ENCODE results near the gene HLA-DRA. TPM values are rescaled to one million over a fixed set of nuclear protein-coding genes. Genes with fewer than 3 reads are reported as not detected.

HLA-DRA gene
- total RNA-seq (100 to 1,000 TPM in 1 of 4 donors, 10 to 100 TPM in 3; 79.4 to 139 (median 88.9) TPM), polyA plus RNA-seq (66.7 TPM)
- long read RNA-seq, donor 1, transcript HLA-DRA-202 (5 exons, 1,280 nt): major isoform, 28 of 30 reads
- long read RNA-seq, donor 1, partial matches to known transcripts: 2 of 30 reads
- long read RNA-seq, donor 1, other reads (novel, unspliced or antisense): 0 of 30 reads
- long read RNA-seq, donor 2, transcript HLA-DRA-202 (5 exons, 1,280 nt): major isoform, 36 of 40 reads
- long read RNA-seq, donor 2, partial matches to known transcripts: 2 of 40 reads
- long read RNA-seq, donor 2, other reads (novel, unspliced or antisense): 2 of 40 reads
- long read RNA-seq, donor 3, transcript HLA-DRA-202 (5 exons, 1,280 nt): major isoform, 50 of 54 reads
- long read RNA-seq, donor 3, partial matches to known transcripts: 0 of 54 reads
- long read RNA-seq, donor 3, other reads (novel, unspliced or antisense): 4 of 54 reads
- long read RNA-seq, donor 4, transcript HLA-DRA-202 (5 exons, 1,280 nt): major isoform, 19 of 20 reads
- long read RNA-seq, donor 4, partial matches to known transcripts: 1 of 20 reads
- long read RNA-seq, donor 4, other reads (novel, unspliced or antisense): 0 of 20 reads

- WGBS: 31% methylated on average over 9 of the region's 9 CpGs
- H3K27ac ChIP-seq (ENCODE audit: low read length): peak within 1 kb of the TSS; percentile 50
- no peaks in the 10 kb centered on the region for H3K9me3 ChIP-seq (ENCODE audit: control insufficient read depth, low read length)
- peak; percentile 78 to 86 for ATAC-seq
- H3K4me3 ChIP-seq (ENCODE audit: low read length): peak within 1 kb of the TSS; percentile 66
- no peaks in the 10 kb centered on the region for H3K27me3 ChIP-seq (ENCODE audit: control insufficient read depth, insufficient read depth)
- intact Hi-C loops (cut with DNase I): no loop called here
- H3K4me1 ChIP-seq (ENCODE audit: control insufficient read depth, insufficient read depth, low read length): no peaks in the 10 kb centered on the region
- no peak for DNase-seq
Measured at GRCh38 chr6:32439602-32440214, at the start of gene HLA-DRA. TSS of gene HLA-DRA (plus strand) at chr6:32439887. CDS start at chr6:32439951, 64 bp downstream.

DNA sequence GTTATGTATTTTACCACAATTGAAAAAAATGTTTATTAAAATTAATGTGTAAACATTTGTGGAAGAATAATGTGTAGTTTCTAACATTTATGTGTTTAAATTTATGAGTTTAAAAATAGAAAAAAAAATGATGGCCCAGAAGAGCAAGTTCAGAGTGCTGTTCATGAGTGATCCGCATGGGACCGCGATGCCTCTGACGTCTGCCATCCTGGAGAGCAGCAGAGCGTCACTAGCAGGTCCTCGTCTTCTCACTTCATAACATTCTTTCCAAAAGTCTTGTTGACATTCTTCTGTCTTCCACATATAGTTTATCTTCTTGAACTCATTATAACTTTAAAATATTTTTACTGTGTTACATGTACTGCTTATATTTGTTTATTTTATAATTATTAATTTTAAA, 48.2 kb upstream of the HLA-DRA start:
- WGBS: 86% methylated on average over 6 of the region's 6 CpGs
- DNase-seq (no peak), ATAC-seq (no peak)
- intact Hi-C loops (cut with DNase I): loop anchor here in 1 of 4 donors (5.0 kb wide), 1 partner anchor 144 kb away; no protein-coding TSS in a partner anchor
- Histone ChIP-seq H3K27ac (ENCODE audit: low read length) (no peak overlapping the region), H3K9me3 (ENCODE audit: control insufficient read depth, low read length) (no peaks in the 10 kb centered on the region), H3K4me1 (ENCODE audit: control insufficient read depth, insufficient read depth, low read length) (no peaks in the 10 kb centered on the region), H3K27me3 (ENCODE audit: control insufficient read depth, insufficient read depth) (no peaks in the 10 kb centered on the region), H3K4me3 (ENCODE audit: low read length) (no peak overlapping the region)

DNA sequence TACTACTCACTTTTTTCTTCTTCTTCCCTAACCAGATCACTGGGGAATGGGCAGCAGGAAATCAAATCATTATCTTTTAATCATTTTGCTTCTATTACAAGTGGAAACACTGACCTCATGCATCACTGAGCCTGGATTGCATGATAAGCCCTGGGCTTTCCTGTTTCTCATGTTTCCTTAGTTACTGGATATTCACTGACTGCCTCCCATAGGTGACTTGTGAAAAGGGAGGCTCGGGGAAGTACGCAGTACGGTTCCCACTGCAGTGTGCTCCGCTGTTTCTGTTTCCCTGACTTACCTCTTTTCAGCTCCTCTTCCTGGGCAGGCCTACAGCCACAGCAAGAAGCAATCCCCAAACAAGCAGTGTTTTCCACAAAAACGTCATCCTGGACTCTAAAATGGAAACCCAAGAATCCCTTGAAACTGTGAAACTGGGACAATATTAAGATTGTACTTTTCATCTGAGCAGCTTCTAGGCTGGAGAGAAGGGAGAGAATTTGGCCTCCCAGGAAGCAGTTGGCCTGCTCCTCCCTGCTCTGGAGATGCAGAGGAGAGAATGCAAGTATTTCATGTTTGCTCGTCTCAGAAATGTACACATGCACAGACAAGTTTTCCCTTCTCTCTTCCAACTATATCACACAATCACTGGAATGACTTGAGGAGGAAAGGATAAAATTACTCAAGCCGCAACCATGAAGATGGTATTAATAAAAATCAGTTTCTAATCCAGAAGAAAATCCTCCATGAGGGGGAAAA, 45.8 kb upstream of the HLA-DRA start:
- intact Hi-C loops (cut with DNase I): loop anchor here in 1 of 4 donors (5.0 kb wide), 1 partner anchor 147 kb away; no protein-coding TSS in a partner anchor
- ATAC-seq (peak; percentile 86 to 98), DNase-seq (peak; percentile 19 to 55 (median 47))
- no peaks in the 10 kb centered on the region for H3K27me3 ChIP-seq (ENCODE audit: control insufficient read depth, insufficient read depth)
- H3K4me1 ChIP-seq (ENCODE audit: control insufficient read depth, insufficient read depth, low read length): no peaks in the 10 kb centered on the region
- peak overlapping the region; percentile 88 for H3K27ac ChIP-seq (ENCODE audit: low read length)
- no peaks in the 10 kb centered on the region for H3K9me3 ChIP-seq (ENCODE audit: control insufficient read depth, low read length)
- WGBS: 50% methylated on average over 7 of the region's 7 CpGs
- no peak overlapping the region for H3K4me3 ChIP-seq (ENCODE audit: low read length)

- DNase-seq (no peak), ATAC-seq (no peak)
- Histone ChIP-seq H3K4me3 (ENCODE audit: low read length) (no peak overlapping the region), H3K4me1 (ENCODE audit: control insufficient read depth, insufficient read depth, low read length) (no peaks in the 10 kb centered on the region), H3K9me3 (ENCODE audit: control insufficient read depth, low read length) (no peaks in the 10 kb centered on the region), H3K27ac (ENCODE audit: low read length) (no peak overlapping the region), H3K27me3 (ENCODE audit: control insufficient read depth, insufficient read depth) (no peaks in the 10 kb centered on the region)
- intact Hi-C loops (cut with DNase I): no loop called here
- 96% methylated on average over 10 of the region's 10 CpGs for WGBS
Measured at GRCh38 chr6:32396028-32396427, 43.7 kb upstream of the HLA-DRA start.

- intact Hi-C loops (cut with DNase I): no loop called here
Measured at GRCh38 chr6:32397252-32397920, 42.3 kb upstream of the HLA-DRA start.

GRCh38 chr6:32401284-32401963, 38.3 kb upstream of the HLA-DRA start:
- H3K27ac ChIP-seq (ENCODE audit: low read length): no peak overlapping the region
- H3K4me1 ChIP-seq (ENCODE audit: control insufficient read depth, insufficient read depth, low read length): no peaks in the 10 kb centered on the region
- H3K4me3 ChIP-seq (ENCODE audit: low read length): no peak overlapping the region
- 36% methylated on average over 4 of the region's 4 CpGs for WGBS
- intact Hi-C loops (cut with DNase I): no loop called here
- no peak for DNase-seq
- no peaks in the 10 kb centered on the region for H3K27me3 ChIP-seq (ENCODE audit: control insufficient read depth, insufficient read depth)
- H3K9me3 ChIP-seq (ENCODE audit: control insufficient read depth, low read length): no peaks in the 10 kb centered on the region
- no peak for ATAC-seq

More at GRCh38 chr6:32397252-32397920, 42.3 kb upstream of the HLA-DRA start:
- Histone ChIP-seq H3K4me3 (ENCODE audit: low read length) (no peak overlapping the region), H3K27me3 (ENCODE audit: control insufficient read depth, insufficient read depth) (no peaks in the 10 kb centered on the region), H3K9me3 (ENCODE audit: control insufficient read depth, low read length) (no peaks in the 10 kb centered on the region), H3K4me1 (ENCODE audit: control insufficient read depth, insufficient read depth, low read length) (no peaks in the 10 kb centered on the region), H3K27ac (ENCODE audit: low read length) (no peak overlapping the region)
- ATAC-seq (no peak), DNase-seq (no peak)
- WGBS: 82% methylated on average over 7 of the region's 7 CpGs

GRCh38 chr6:32402812-32403211, 36.9 kb upstream of the HLA-DRA start:
- H3K27me3 ChIP-seq (ENCODE audit: control insufficient read depth, insufficient read depth): no peaks in the 10 kb centered on the region
- intact Hi-C loops (cut with DNase I): no loop called here
- H3K4me1 ChIP-seq (ENCODE audit: control insufficient read depth, insufficient read depth, low read length): no peaks in the 10 kb centered on the region
- no peak overlapping the region for H3K27ac ChIP-seq (ENCODE audit: low read length)
- 55% methylated on average over 8 of the region's 8 CpGs for WGBS
- no peak for DNase-seq
- no peaks in the 10 kb centered on the region for H3K9me3 ChIP-seq (ENCODE audit: control insufficient read depth, low read length)
- ATAC-seq: no peak
- no peak overlapping the region for H3K4me3 ChIP-seq (ENCODE audit: low read length)

- intact Hi-C loops (cut with DNase I): no loop called here
Measured at GRCh38 chr6:32405656-32406055, 34.0 kb upstream of the HLA-DRA start.

DNA sequence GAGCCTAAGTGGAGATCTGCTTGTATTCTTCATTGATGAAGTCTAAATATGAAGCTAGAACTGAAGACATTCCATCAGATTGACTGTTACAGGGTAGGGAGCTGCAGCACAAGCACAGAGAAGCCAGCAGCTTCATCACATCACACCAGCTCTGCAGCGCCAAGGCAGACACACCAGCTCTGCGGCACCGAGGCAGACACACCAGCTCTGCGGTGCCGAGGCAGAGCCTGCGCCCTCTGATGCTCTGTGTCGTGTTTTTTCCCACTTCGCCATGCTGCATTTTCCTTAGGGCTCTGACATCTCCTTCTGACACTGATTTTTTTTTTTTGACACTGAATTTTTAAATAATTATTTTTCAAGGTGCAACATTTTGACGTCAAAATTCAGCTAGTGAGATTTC, 33.5 kb upstream of the HLA-DRA start:
- no peaks in the 10 kb centered on the region for H3K27me3 ChIP-seq (ENCODE audit: control insufficient read depth, insufficient read depth)
- no peak overlapping the region for H3K27ac ChIP-seq (ENCODE audit: low read length)
- no peaks in the 10 kb centered on the region for H3K4me1 ChIP-seq (ENCODE audit: control insufficient read depth, insufficient read depth, low read length)
- no peak for DNase-seq
- WGBS: 84% methylated on average over 9 of the region's 9 CpGs
- no peak for ATAC-seq
- H3K9me3 ChIP-seq (ENCODE audit: control insufficient read depth, low read length): no peaks in the 10 kb centered on the region
- H3K4me3 ChIP-seq (ENCODE audit: low read length): no peak overlapping the region
- intact Hi-C loops (cut with DNase I): no loop called here

More at GRCh38 chr6:32405656-32406055, 34.0 kb upstream of the HLA-DRA start:
- H3K4me1 ChIP-seq (ENCODE audit: control insufficient read depth, insufficient read depth, low read length): no peaks in the 10 kb centered on the region
- H3K4me3 ChIP-seq (ENCODE audit: low read length): no peak overlapping the region
- H3K27ac ChIP-seq (ENCODE audit: low read length): no peak overlapping the region
- 24% methylated on average over 1 of the region's 1 CpG for WGBS
- ATAC-seq (no peak), DNase-seq (no peak)
- no peaks in the 10 kb centered on the region for H3K9me3 ChIP-seq (ENCODE audit: control insufficient read depth, low read length)
- H3K27me3 ChIP-seq (ENCODE audit: control insufficient read depth, insufficient read depth): no peaks in the 10 kb centered on the region

DNA sequence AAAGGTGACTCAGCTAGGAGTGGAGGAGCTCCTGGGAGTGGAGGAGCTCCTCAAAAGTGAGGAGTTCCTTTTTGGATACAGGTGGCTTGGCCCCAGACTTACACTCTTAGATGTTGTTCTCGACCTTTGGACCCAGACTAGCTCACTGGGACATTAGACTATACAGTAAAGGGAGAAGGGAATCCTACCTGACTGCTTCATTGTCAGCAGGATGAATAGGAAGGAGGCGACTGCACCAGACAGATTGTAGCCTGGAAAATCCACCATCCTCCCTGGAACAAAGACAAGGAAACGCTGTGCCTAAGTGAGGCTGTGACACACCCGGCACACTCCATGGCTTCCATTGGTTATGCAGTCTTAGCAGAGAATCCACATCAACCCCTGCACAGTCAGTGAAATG, 32.8 kb upstream of the HLA-DRA start, which contains the start of gene BTNL2:
TSS of gene BTNL2 (minus strand) at position 325 of the 400 bp plus-strand sequence. CDS start at position 267, 58 bp downstream.
- no peak within 1 kb of the TSS for H3K27ac ChIP-seq (ENCODE audit: low read length)
- H3K27me3 ChIP-seq (ENCODE audit: control insufficient read depth, insufficient read depth): no peaks in the 10 kb centered on the region
- no peaks in the 10 kb centered on the region for H3K4me1 ChIP-seq (ENCODE audit: control insufficient read depth, insufficient read depth, low read length)
- DNase-seq: no peak
- intact Hi-C loops (cut with DNase I): no loop called here
- 68% methylated on average over 4 of the region's 4 CpGs for WGBS
- ATAC-seq: no peak
- H3K9me3 ChIP-seq (ENCODE audit: control insufficient read depth, low read length): no peaks in the 10 kb centered on the region
- H3K4me3 ChIP-seq (ENCODE audit: low read length): no peak within 1 kb of the TSS
